ENCODE measurements around the gene TTC28.

The TTC28 gene

GRCh38 chr22:28001171-28001835, 678.3 kb downstream of the TTC28 start:
- no peak for DNase-seq (ENCODE audit: low spot score)

- no peak for DNase-seq (ENCODE audit: low spot score)
Measured at GRCh38 chr22:28000361-28000760, 679.3 kb downstream of the TTC28 start.

GRCh38 chr22:27999876-28000275, 679.8 kb downstream of the TTC28 start:
- DNase-seq (ENCODE audit: low spot score): no peak

- no peak for DNase-seq (ENCODE audit: low spot score)
Measured at GRCh38 chr22:27998511-27999410, 680.9 kb downstream of the TTC28 start.

- no peak for DNase-seq (ENCODE audit: low spot score)
Measured at GRCh38 chr22:27997538-27997937, 682.1 kb downstream of the TTC28 start.

- no peak for DNase-seq (ENCODE audit: low spot score)
Measured at GRCh38 chr22:27996981-27997380, 682.7 kb downstream of the TTC28 start.

- no peak for DNase-seq (ENCODE audit: low spot score)
Measured at GRCh38 chr22:27996529-27996925, 683.1 kb downstream of the TTC28 start.

- DNase-seq (ENCODE audit: low spot score): no peak
Measured at GRCh38 chr22:27995801-27996528, 683.7 kb downstream of the TTC28 start.

- DNase-seq (ENCODE audit: low spot score): no peak
Measured at GRCh38 chr22:27994481-27995331, 684.9 kb downstream of the TTC28 start.

- no peak for DNase-seq (ENCODE audit: low spot score)
Measured at GRCh38 chr22:27993774-27994350, 685.8 kb downstream of the TTC28 start.

GRCh38 chr22:27993201-27993635, 686.4 kb downstream of the TTC28 start:
- no peak for DNase-seq (ENCODE audit: low spot score)

- no peak for DNase-seq (ENCODE audit: low spot score)
Measured at GRCh38 chr22:27992294-27993165, 687.1 kb downstream of the TTC28 start.

GRCh38 chr22:27991586-27992293, 687.9 kb downstream of the TTC28 start:
- no peak for DNase-seq (ENCODE audit: low spot score)

GRCh38 chr22:27990879-27991278, 688.8 kb downstream of the TTC28 start:
- DNase-seq (ENCODE audit: low spot score): no peak

GRCh38 chr22:27990451-27990840, 689.2 kb downstream of the TTC28 start:
- no peak for DNase-seq (ENCODE audit: low spot score)

- no peak for DNase-seq (ENCODE audit: low spot score)
Measured at GRCh38 chr22:27989758-27990450, 689.7 kb downstream of the TTC28 start.

GRCh38 chr22:27988704-27989103, 690.9 kb downstream of the TTC28 start:
- DNase-seq (ENCODE audit: low spot score): no peak

GRCh38 chr22:27987557-27987956, 692.1 kb downstream of the TTC28 start:
- no peak for DNase-seq (ENCODE audit: low spot score)

GRCh38 chr22:27986937-27987336, 692.7 kb downstream of the TTC28 start:
- DNase-seq (ENCODE audit: low spot score): no peak
